HEK293 (cell line): Measurements from ENCODE around the gene NT5DC3.
A peak's percentile ranks its signal among the peaks of the same experiment; 100 is the strongest.

Experiments used
- HOXD13 ChIP-seq: sonication (generic); formaldehyde crosslinking; IDR thresholded peaks from 2 replicates; pipeline ENCODE4 v1.8.0; 2022; ENCODE audit warnings: missing genetic modification reagents, borderline replicate concordance
- KLF16 ChIP-seq: fragments of 450-650 bp; formaldehyde crosslinking; IDR thresholded peaks from 2 replicates; pipeline ENCODE4 v1.5.1; 2017; ENCODE audit warnings: missing biosample characterization, missing genetic modification characterization
- SP7 ChIP-seq: fragments of 450-650 bp; formaldehyde crosslinking; IDR thresholded peaks from 2 replicates; pipeline ENCODE4 v1.5.1; 2016; ENCODE audit warnings: missing biosample characterization, missing genetic modification characterization
- TRIM28 ChIP-seq: IDR thresholded peaks from 2 replicates; pipeline ENCODE4 v1.6.1; 2011; ENCODE audit warnings: low read length, control low read depth, borderline replicate concordance
- ZBTB1 ChIP-seq: fragments of 450-650 bp; formaldehyde crosslinking; IDR thresholded peaks from 2 replicates; pipeline ENCODE4 v1.5.1; 2016; ENCODE audit warnings: missing biosample characterization, missing genetic modification characterization
- ZNF169 ChIP-seq: fragments of 450-650 bp; formaldehyde crosslinking; IDR thresholded peaks from 2 replicates; pipeline ENCODE4 v1.5.1; 2016; ENCODE audit warnings: missing biosample characterization, missing genetic modification characterization
- ZNF214 ChIP-seq: fragments of 450-650 bp; formaldehyde crosslinking; IDR thresholded peaks from 2 replicates; pipeline ENCODE4 v1.5.1; 2017; ENCODE audit warnings: missing biosample characterization, mild to moderate bottlenecking, missing genetic modification characterization, borderline replicate concordance
- ZNF239 ChIP-seq: fragments of 450-650 bp; formaldehyde crosslinking; IDR thresholded peaks from 2 replicates; pipeline ENCODE4 v1.5.1; 2016; ENCODE audit warnings: missing biosample characterization, missing genetic modification characterization
- ZNF26 ChIP-seq: fragments of 450-650 bp; formaldehyde crosslinking; IDR thresholded peaks from 2 replicates; pipeline ENCODE4 v1.5.1; 2016; ENCODE audit warnings: missing biosample characterization, missing genetic modification characterization
- ZNF362 ChIP-seq: fragments of 450-650 bp; formaldehyde crosslinking; IDR thresholded peaks from 2 replicates; pipeline ENCODE4 v1.5.1; 2016; ENCODE audit warnings: missing biosample characterization, missing genetic modification characterization
- ZNF521 ChIP-seq: fragments of 450-650 bp; formaldehyde crosslinking; IDR thresholded peaks from 2 replicates; pipeline ENCODE4 v1.5.1; 2017; ENCODE audit warnings: missing biosample characterization, mild to moderate bottlenecking, missing genetic modification characterization
- ZNF558 ChIP-seq: fragments of 450-650 bp; formaldehyde crosslinking; IDR thresholded peaks from 2 replicates; pipeline ENCODE4 v1.5.1; 2016; ENCODE audit warnings: missing biosample characterization, missing genetic modification characterization
- ZNF664 ChIP-seq: fragments of 450-650 bp; formaldehyde crosslinking; IDR thresholded peaks from 2 replicates; pipeline ENCODE4 v1.5.1; 2016; ENCODE audit warnings: missing biosample characterization, missing genetic modification characterization
- ZNF701 ChIP-seq: fragments of 450-650 bp; formaldehyde crosslinking; IDR thresholded peaks from 2 replicates; pipeline ENCODE4 v1.5.1; 2016; ENCODE audit warnings: missing biosample characterization, missing genetic modification characterization
- ZNF843 ChIP-seq: fragments of 450-650 bp; formaldehyde crosslinking; IDR thresholded peaks from 2 replicates; pipeline ENCODE4 v1.5.1; 2016; ENCODE audit warnings: missing biosample characterization, missing genetic modification characterization
- TF ChIP-seq, protein P1 (sequence below): fragments of 450-650 bp; formaldehyde crosslinking; IDR thresholded peaks from 2 replicates; pipeline ENCODE4 v1.5.1; 2016; ENCODE audit warnings: missing biosample characterization, missing genetic modification characterization
- TF ChIP-seq, protein P2 (sequence below): fragments of 450-650 bp; formaldehyde crosslinking; IDR thresholded peaks from 2 replicates; pipeline ENCODE4 v1.5.1; 2016; ENCODE audit warnings: missing biosample characterization, missing genetic modification characterization
- TF ChIP-seq, protein P3 (sequence below): fragments of 450-650 bp; formaldehyde crosslinking; IDR thresholded peaks from 2 replicates; pipeline ENCODE4 v1.5.1; 2016; ENCODE audit warnings: missing biosample characterization, missing genetic modification characterization
- TF ChIP-seq, protein P4 (sequence below): fragments of 450-650 bp; formaldehyde crosslinking; IDR thresholded peaks from 2 replicates; pipeline ENCODE4 v1.5.1; 2016; ENCODE audit warnings: missing biosample characterization, missing genetic modification characterization

NT5DC3 gene

GRCh38 chr12:103858953-103859601 is 18.0 kb upstream of the NT5DC3 start (continued):
- TF ChIP-seq ZNF26 (tag by site-specific recombination) (no peak), TRIM28 (no peak), ZNF843 (tag by site-specific recombination) (no peak), ZNF521 (tag by site-specific recombination) (no peak), ZNF701 (tag by site-specific recombination) (no peak), ZNF214 (tag by site-specific recombination) (no peak), HOXD13 (CRISPR knock-in tag) (no peak), ZNF362 (tag by site-specific recombination) (0 out of 2 replicates have a peak, but pooled peaks have one; percentile 15), KLF16 (tag by site-specific recombination) (no peak), SP7 (0 out of 2 replicates have a peak, but pooled peaks have one; percentile 24), ZNF664 (tag by site-specific recombination) (no peak), ZNF169 (tag by site-specific recombination) (no peak), ZBTB1 (tag by site-specific recombination) (no peak), ZNF239 (tag by site-specific recombination) (no peak), ZNF558 (tag by site-specific recombination) (no peak)
- TF ChIP-seq, protein P1, sequence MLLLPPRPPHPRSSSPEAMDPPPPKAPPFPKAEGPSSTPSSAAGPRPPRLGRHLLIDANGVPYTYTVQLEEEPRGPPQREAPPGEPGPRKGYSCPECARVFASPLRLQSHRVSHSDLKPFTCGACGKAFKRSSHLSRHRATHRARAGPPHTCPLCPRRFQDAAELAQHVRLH (tag by site-specific recombination) = no peak
- TF ChIP-seq, protein P2, sequence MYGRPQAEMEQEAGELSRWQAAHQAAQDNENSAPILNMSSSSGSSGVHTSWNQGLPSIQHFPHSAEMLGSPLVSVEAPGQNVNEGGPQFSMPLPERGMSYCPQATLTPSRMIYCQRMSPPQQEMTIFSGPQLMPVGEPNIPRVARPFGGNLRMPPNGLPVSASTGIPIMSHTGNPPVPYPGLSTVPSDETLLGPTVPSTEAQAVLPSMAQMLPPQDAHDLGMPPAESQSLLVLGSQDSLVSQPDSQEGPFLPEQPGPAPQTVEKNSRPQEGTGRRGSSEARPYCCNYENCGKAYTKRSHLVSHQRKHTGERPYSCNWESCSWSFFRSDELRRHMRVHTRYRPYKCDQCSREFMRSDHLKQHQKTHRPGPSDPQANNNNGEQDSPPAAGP (tag by site-specific recombination) = peak; percentile 63; the same call in 1 of the 2 replicates
- TF ChIP-seq, protein P3, sequence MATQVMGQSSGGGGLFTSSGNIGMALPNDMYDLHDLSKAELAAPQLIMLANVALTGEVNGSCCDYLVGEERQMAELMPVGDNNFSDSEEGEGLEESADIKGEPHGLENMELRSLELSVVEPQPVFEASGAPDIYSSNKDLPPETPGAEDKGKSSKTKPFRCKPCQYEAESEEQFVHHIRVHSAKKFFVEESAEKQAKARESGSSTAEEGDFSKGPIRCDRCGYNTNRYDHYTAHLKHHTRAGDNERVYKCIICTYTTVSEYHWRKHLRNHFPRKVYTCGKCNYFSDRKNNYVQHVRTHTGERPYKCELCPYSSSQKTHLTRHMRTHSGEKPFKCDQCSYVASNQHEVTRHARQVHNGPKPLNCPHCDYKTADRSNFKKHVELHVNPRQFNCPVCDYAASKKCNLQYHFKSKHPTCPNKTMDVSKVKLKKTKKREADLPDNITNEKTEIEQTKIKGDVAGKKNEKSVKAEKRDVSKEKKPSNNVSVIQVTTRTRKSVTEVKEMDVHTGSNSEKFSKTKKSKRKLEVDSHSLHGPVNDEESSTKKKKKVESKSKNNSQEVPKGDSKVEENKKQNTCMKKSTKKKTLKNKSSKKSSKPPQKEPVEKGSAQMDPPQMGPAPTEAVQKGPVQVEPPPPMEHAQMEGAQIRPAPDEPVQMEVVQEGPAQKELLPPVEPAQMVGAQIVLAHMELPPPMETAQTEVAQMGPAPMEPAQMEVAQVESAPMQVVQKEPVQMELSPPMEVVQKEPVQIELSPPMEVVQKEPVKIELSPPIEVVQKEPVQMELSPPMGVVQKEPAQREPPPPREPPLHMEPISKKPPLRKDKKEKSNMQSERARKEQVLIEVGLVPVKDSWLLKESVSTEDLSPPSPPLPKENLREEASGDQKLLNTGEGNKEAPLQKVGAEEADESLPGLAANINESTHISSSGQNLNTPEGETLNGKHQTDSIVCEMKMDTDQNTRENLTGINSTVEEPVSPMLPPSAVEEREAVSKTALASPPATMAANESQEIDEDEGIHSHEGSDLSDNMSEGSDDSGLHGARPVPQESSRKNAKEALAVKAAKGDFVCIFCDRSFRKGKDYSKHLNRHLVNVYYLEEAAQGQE (tag by site-specific recombination) = no peak
- TF ChIP-seq, protein P4, sequence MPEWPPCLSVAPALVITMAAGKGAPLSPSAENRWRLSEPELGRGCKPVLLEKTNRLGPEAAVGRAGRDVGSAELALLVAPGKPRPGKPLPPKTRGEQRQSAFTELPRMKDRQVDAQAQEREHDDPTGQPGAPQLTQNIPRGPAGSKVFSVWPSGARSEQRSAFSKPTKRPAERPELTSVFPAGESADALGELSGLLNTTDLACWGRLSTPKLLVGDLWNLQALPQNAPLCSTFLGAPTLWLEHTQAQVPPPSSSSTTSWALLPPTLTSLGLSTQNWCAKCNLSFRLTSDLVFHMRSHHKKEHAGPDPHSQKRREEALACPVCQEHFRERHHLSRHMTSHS (tag by site-specific recombination) = no peak
